ENCODE results near the gene RNF144B. TPM values are rescaled to one million over a fixed set of nuclear protein-coding genes. Genes with fewer than 3 reads are reported as not detected.

RNF144B gene
- total and polyA plus RNA-seq, 2 experiments from 2014 or later: 4.2 to 9.0 TPM

- no peak for TF ChIP-seq REST (IDR thresholded peaks at IDR 0.05; ENCODE audit: unreplicated experiment)
- no peak for TF ChIP-seq CREB1 (CRISPR knock-in tag; IDR thresholded peaks at IDR 0.05; ENCODE audit: low read depth)
- no peak for TF ChIP-seq ETS1 (IDR thresholded peaks at IDR 0.05)
- no peak for TF ChIP-seq STAT1 (IDR thresholded peaks at IDR 0.05; ENCODE audit: unreplicated experiment)
- no peak for TF ChIP-seq ZNF331 (CRISPR knock-in tag; IDR thresholded peaks at IDR 0.05; ENCODE audit: low read depth)
- TF ChIP-seq POLR2AphosphoS5 (IDR thresholded peaks at IDR 0.05; ENCODE audit: low read depth): no peak
- TF ChIP-seq EZH2 (IDR thresholded peaks at IDR 0.05; ENCODE audit: low read depth, unreplicated experiment): no peak
Observed at GRCh38 chr6:18495236-18495635, 108.1 kb downstream of the RNF144B start (continued).

- Mint-ChIP-seq H3K4me3 (no peak overlapping the region), H3K36me3 (ENCODE audit: low read depth) (no peaks in the 10 kb centered on the region), H3K4me1 (peaks cover 9% of the 10 kb centered on the region), H3K27ac (no peak overlapping the region), H3K9me3 (no peaks in the 10 kb centered on the region), H3K27me3 (ENCODE audit: insufficient read depth, low read depth, poor library complexity) (peaks cover 6% of the 10 kb centered on the region)
- Histone ChIP-seq H3K4me2 (no peak overlapping the region), H3K36me3 (ENCODE audit: insufficient read depth) (no peaks in the 10 kb centered on the region), H3K27ac (ENCODE audit: low read depth) (no peak overlapping the region), H3F3A (replicated peaks; ENCODE audit: low read depth) (no peaks in the 10 kb centered on the region), H3K27me3 (ENCODE audit: insufficient read depth) (no peaks in the 10 kb centered on the region), H3K4me1 (ENCODE audit: insufficient read depth) (peaks cover 4% of the 10 kb centered on the region; the same call in 1 of the 2 replicates), H3K9me2 (ENCODE audit: insufficient read depth) (no peaks in the 10 kb centered on the region), H2AFZ (no peak overlapping the region), H3K4me3 (no peak overlapping the region), H4K20me1 (replicated peaks; ENCODE audit: insufficient read depth) (no peaks in the 10 kb centered on the region), H3K79me2 (replicated peaks; ENCODE audit: insufficient read depth) (no peaks in the 10 kb centered on the region)
- ATAC-seq (no peak), DNase-seq (ENCODE audit: low spot score) (no peak)
- no peak for TF ChIP-seq CREB1 (CRISPR knock-in tag; IDR thresholded peaks at IDR 0.05; ENCODE audit: low read depth)
- no peak for TF ChIP-seq ZNF114 (CRISPR knock-in tag; IDR thresholded peaks at IDR 0.05)
- no peak for TF ChIP-seq ZNF462 (CRISPR knock-in tag; IDR thresholded peaks at IDR 0.05)
- no peak for TF ChIP-seq POLR2AphosphoS5 (IDR thresholded peaks at IDR 0.05; ENCODE audit: low read depth)
- no peak for TF ChIP-seq EZH2 (IDR thresholded peaks at IDR 0.05; ENCODE audit: low read depth, unreplicated experiment)
- TF ChIP-seq NANOG (IDR thresholded peaks at IDR 0.05; ENCODE audit: borderline replicate concordance): no peak
- no peak for TF ChIP-seq ETS1 (IDR thresholded peaks at IDR 0.05)
- TF ChIP-seq CTCF (conservative IDR thresholded peaks at IDR 0.05; ENCODE audit: low read depth in 2 of 2): no peak
Observed at GRCh38 chr6:18496462-18496861, 109.3 kb downstream of the RNF144B start.
